ENCODE data around the gene ANO9.

DNA sequence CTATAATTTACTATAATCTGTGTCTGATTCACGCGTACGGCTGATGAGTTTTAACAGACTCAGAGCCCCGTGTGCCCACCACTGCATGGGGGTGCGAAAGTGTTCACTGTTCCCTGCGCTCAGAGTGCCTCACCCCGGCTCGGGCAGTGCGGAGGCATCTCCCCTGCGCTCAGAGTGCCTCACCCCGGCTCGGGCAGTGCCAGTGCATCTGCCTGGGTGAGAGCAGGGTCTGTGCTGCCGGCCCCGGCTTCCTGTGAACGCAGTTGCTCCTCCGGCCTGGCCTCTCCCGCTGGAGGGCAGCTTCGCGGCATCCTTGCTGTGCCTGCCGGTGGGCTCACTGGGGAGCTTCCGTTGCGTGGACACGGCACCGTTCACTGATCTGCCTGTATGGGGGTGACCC lies 22.5 kb upstream of the ANO9 start:
- TF ChIP-seq, protein P1, sequence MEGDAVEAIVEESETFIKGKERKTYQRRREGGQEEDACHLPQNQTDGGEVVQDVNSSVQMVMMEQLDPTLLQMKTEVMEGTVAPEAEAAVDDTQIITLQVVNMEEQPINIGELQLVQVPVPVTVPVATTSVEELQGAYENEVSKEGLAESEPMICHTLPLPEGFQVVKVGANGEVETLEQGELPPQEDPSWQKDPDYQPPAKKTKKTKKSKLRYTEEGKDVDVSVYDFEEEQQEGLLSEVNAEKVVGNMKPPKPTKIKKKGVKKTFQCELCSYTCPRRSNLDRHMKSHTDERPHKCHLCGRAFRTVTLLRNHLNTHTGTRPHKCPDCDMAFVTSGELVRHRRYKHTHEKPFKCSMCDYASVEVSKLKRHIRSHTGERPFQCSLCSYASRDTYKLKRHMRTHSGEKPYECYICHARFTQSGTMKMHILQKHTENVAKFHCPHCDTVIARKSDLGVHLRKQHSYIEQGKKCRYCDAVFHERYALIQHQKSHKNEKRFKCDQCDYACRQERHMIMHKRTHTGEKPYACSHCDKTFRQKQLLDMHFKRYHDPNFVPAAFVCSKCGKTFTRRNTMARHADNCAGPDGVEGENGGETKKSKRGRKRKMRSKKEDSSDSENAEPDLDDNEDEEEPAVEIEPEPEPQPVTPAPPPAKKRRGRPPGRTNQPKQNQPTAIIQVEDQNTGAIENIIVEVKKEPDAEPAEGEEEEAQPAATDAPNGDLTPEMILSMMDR (IDR thresholded peaks at IDR 0.05; ENCODE audit: low read length), result no peak
- TF ChIP-seq EZH2 (IDR thresholded peaks at IDR 0.05; ENCODE audit: borderline replicate concordance, low read length), result no peak

Measured in OCI-LY1 (cell line).